B cell (primary cell): ENCODE data around the gene HLA-A.

Experiments
- EZH2 ChIP-seq: IDR thresholded peaks from 2 replicates; pipeline ENCODE4 v1.6.1; 2012; ENCODE audit warnings: borderline replicate concordance, low read depth, mild to moderate bottlenecking, moderate library complexity, low read length; ENCODE audit not compliant: insufficient read depth, poor library complexity, severe bottlenecking
- TF ChIP-seq, protein P1 (sequence below): fragments of 200-600 bp; IDR thresholded peaks from one replicate; pipeline ENCODE4 v1.8.0; 2022; ENCODE audit warnings: antibody characterized with exemption, mild to moderate bottlenecking

DNA sequence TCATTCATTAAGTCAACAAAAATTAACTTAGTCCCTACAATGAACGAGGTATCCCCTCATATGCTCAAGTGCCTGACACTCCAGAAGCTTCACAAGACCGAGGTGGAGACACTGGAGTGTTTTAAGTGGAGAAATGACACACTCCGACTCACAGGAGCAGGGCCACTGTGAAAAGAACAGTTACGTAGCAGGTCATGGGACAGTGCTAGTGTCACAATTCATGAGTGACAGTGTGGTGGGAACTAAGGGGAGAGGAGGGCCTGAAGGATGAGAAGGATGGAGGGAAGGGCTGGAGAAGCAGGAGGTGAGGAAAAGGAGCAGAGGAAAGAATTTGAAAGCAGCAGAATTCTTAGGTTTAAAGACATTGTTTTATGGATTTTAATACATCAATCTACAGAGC, 1.3 kb upstream of the HLA-A start:
- TF ChIP-seq, protein P1, sequence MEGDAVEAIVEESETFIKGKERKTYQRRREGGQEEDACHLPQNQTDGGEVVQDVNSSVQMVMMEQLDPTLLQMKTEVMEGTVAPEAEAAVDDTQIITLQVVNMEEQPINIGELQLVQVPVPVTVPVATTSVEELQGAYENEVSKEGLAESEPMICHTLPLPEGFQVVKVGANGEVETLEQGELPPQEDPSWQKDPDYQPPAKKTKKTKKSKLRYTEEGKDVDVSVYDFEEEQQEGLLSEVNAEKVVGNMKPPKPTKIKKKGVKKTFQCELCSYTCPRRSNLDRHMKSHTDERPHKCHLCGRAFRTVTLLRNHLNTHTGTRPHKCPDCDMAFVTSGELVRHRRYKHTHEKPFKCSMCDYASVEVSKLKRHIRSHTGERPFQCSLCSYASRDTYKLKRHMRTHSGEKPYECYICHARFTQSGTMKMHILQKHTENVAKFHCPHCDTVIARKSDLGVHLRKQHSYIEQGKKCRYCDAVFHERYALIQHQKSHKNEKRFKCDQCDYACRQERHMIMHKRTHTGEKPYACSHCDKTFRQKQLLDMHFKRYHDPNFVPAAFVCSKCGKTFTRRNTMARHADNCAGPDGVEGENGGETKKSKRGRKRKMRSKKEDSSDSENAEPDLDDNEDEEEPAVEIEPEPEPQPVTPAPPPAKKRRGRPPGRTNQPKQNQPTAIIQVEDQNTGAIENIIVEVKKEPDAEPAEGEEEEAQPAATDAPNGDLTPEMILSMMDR = no peak
- no peak for TF ChIP-seq EZH2
